GM12865 (cell line): Measurements from ENCODE around the gene DCLK2.

ENCODE experiments used
- DNase-seq: peaks from one replicate; pipeline ENCODE4 v3.0.0; 2010; ENCODE audit warnings: low read depth
- H3K4me3 ChIP-seq: 2 replicates; pipeline ENCODE4 v1.5.1; 2011; ENCODE audit warnings: mild to moderate bottlenecking, low read depth, low read length, control low read depth
- CTCF ChIP-seq: IDR thresholded peaks from 2 replicates; pipeline ENCODE4 v1.5.1; 2011; ENCODE audit warnings: low read length, control low read depth, low read depth, inconsistent platforms; ENCODE audit not compliant: insufficient read depth; ENCODE audit errors: missing control alignments

Gene DCLK2

GRCh38 chr4:150215601-150216000 lies 137.4 kb downstream of the DCLK2 start:
- H3K4me3 ChIP-seq: no peak overlapping the region
- DNase-seq: no peak
- no peak for TF ChIP-seq CTCF

- TF ChIP-seq CTCF: no peak
- no peak overlapping the region for H3K4me3 ChIP-seq
- DNase-seq: no peak
Observed at GRCh38 chr4:150216726-150217125, 138.5 kb downstream of the DCLK2 start.

- DNase-seq: peak; percentile 22
- H3K4me3 ChIP-seq: no peak overlapping the region
- peak; percentile 2 for TF ChIP-seq CTCF
Observed at GRCh38 chr4:150217192-150217591, 138.9 kb downstream of the DCLK2 start.

- H3K4me3 ChIP-seq: no peak overlapping the region
- no peak for TF ChIP-seq CTCF
- no peak for DNase-seq
Observed at GRCh38 chr4:150217808-150218207, 139.6 kb downstream of the DCLK2 start.

GRCh38 chr4:150218447-150218846 lies 140.2 kb downstream of the DCLK2 start:
- no peak for DNase-seq
- H3K4me3 ChIP-seq: no peak overlapping the region
- no peak for TF ChIP-seq CTCF

- DNase-seq: no peak
Observed at GRCh38 chr4:150219841-150220240, 141.6 kb downstream of the DCLK2 start.

More at GRCh38 chr4:150219841-150220240, 141.6 kb downstream of the DCLK2 start:
- TF ChIP-seq CTCF: no peak
- no peak overlapping the region for H3K4me3 ChIP-seq
